ENCODE results near the gene PDCD7.
"Not testable (repeated sequence)": the region's sequence is repeated elsewhere in the genome, so short reads cannot be mapped to it uniquely, and the experiment has no call there.

PDCD7 gene

GRCh38 chr15:65089206-65089824 lies 44.3 kb downstream of the PDCD7 start:
- no peak for DNase-seq

DNA sequence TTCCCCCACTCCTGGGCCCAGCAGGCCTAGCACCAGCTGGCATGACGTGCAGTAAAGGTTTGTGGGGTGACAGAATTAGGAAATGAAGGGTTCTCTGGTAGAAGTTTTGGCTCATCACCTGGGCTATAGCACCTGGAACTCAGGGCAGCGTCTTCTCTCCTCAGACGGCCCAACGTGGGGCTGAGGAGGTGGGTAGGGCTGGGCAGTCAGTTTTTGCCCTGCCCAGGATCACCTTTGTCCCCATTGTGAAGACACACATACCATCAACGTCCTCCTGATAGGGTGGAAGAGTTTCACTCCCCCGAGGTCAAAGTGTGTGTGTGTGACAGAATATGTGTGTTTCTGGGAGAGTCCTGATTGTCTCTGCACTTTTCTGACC lies 45.0 kb downstream of the PDCD7 start:
- DNase-seq: no peak

DNA sequence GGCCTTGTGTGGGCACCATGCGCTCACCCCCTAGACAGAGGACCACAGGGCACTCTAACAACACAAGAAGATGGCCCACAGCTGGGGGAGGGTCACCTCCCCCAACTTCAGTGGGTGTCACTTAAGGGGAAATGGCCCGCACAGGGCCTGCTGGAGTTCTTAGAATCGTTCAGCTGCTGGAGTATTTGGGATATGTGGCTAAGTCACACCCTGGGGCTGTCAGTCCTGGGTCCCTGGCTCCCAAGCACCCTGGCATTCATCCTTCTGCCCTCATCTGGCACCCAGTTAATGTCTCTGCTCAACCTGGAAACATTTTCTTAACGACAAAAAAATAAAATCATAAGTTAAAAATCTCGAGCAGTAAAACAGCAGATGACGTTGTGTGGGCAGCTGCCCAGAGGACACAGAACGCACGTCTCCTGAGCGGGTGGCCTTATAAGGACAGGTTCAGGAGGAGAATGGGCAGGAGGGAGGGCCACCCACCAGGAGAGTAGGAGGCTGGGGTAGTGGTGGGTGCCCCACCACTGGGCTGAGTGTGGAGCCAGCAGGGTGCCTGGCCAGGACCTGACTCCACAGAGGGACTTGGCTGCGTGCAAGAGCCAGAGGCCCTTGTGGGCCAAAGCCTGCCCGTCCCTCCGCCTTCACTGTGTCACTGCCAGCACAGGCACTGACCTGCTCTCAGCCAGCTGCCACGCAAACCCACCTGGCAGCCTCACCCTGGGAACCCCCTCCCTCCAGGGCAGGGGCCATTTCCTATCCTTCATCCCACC lies 45.5 kb downstream of the PDCD7 start:
- DNase-seq: no peak

- no peak for DNase-seq
These were observed 46.2 kb downstream of the PDCD7 start for GRCh38 chr15:65087411-65087810.

DNA sequence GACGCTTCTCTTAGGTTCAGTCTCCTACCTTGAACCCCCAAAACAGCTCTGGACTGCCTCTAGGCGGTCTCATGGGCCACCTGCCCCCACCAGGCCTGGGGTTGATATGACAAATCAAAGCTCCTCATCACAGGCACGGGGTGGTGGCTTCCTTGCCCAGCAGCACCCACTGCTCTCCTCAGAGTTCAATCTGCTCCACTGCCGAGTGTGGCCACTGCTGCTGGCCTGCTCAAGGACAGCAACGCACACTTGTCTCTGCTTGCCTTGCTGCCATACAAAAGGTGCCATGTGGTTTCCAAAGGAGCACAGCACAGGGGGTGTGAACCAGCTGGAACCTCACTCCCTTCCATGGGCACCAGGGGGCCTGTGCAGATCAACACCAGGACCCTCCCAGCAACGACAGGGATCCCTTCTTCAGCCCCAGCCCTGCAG lies 46.9 kb downstream of the PDCD7 start:
- DNase-seq: no peak

GRCh38 chr15:65085990-65086679 lies 47.5 kb downstream of the PDCD7 start:
- no peak for DNase-seq

GRCh38 chr15:65085207-65085753 lies 48.3 kb downstream of the PDCD7 start:
- no peak for DNase-seq

DNA sequence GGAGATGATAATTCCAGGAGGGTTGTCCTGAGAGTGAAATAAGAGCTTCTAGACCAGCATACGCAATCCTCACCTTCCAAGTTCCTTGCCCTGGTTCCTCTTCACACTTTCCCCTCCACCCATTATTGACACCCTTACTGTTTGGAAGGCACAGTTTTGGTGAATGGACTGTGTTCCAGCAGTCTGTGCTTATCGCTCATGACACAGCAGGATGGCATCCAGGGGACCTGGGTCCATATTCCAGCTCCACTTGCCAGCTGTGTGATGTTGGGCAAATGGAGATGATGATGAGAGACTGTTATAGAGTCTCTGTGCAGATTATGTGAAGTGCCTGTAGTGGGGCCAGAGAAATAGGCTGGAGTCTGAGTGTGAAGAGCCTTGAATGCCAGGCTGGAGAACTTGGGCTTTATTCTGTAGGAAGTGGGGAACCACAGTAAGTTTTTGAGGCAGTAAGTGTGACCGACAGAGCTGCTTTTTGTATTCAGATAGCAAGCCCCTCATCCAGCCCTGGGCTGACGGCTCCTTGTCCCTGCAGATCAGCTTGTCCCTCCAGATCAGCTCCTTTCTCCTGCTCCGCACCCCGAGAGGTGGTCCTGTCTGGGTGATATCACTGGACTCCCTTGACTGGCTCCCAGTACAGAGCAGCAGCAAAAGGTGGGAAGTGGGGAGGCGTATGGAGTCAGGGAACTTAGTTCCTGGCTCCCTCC lies 49.0 kb downstream of the PDCD7 start:
- DNase-seq: no peak

- no peak for DNase-seq
These were observed 50.3 kb downstream of the PDCD7 start for GRCh38 chr15:65083262-65083701.

DNA sequence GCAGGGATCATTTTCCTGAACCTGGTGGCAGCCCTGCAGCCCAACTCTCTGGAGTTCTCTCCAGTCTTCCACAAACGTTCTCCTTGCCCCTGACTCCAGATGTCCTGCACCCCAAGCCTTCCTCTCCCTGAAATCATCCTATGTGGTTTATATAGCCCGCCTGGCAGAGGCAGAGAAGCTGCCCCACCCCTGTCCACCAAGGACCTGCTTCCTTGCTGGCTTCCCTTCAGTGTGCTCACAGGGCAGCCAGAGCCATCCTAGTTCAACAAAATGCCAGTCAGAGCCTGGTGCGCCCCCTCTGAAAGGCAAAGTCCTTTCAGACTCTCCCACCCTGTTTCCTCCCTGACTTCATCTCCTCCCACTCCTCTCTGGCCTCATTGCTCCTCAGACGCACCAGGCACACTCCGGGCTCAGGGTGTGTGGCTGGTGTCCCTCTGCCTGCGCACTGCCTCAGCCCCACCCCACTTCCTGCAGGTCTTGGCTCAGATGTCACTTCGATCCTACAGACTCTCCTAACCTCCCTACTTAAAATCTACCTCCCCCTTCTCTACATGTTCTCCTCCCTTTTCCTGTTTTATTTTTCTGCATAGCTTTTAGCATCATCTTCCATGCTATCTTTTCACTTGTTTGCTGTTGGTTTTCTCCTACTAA lies 51.2 kb downstream of the PDCD7 start:
- DNase-seq: no peak

DNA sequence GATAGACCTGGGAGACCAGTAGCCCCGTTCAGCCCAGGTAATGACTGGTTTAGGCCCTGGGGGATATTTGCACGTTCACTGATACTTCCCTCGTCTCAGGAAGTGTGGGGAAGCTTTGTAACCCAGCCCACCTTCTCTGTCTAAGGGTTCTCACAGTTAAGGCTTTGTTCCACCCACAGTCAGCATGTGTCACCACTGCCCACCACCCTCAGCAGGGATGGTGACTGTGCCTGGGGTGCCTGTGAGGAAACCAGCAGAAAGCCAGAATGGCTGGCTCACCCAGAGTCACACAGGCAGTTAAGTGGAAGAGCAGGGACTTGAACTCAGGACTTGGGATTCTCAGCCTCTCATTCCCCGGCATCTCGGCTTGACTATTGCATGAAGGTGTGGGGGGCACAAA lies 51.9 kb downstream of the PDCD7 start:
- no peak for DNase-seq

DNA sequence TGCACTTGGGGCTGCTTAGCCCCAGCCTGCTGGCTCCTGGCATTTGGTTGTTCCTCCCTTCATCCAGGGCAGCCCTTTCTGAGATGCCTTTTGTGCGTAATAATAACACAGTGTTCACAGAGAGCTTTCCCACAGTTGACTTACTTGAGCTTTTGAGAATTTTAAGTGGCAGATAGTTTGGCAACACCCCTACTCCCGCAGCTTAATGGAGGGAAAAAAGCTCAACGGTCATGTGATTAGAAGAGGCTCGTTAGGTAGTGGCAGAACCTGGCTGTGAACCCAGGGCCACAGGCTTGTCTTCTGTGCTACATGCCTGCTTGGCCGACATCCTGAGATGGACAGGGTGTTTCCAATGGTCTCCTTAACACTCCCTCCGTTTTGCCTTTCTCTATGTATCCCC lies 52.3 kb downstream of the PDCD7 start:
- DNase-seq: no peak

GRCh38 chr15:65079580-65079979 lies 54.0 kb downstream of the PDCD7 start:
- DNase-seq: no peak

DNA sequence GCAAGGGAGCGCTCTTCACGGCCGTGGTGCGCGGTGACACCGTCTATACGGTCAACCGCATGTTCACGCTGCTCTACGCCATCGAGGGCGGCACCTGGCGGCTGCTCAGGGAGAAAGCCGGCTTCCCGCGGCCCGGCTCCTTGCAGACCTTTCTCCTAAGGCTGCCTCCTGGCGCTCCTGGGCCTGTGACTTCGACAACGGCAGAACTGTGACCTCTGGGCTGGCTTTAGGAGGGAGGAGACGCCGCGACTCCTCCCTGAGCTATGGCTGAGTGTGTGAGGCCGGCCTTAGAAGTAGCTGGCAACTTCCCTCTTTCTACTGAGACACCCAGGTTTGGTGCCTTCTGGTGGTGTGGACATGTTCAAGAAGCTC lies 55.6 kb downstream of the PDCD7 start:
- peak; percentile 21 to 34 for DNase-seq

DNA sequence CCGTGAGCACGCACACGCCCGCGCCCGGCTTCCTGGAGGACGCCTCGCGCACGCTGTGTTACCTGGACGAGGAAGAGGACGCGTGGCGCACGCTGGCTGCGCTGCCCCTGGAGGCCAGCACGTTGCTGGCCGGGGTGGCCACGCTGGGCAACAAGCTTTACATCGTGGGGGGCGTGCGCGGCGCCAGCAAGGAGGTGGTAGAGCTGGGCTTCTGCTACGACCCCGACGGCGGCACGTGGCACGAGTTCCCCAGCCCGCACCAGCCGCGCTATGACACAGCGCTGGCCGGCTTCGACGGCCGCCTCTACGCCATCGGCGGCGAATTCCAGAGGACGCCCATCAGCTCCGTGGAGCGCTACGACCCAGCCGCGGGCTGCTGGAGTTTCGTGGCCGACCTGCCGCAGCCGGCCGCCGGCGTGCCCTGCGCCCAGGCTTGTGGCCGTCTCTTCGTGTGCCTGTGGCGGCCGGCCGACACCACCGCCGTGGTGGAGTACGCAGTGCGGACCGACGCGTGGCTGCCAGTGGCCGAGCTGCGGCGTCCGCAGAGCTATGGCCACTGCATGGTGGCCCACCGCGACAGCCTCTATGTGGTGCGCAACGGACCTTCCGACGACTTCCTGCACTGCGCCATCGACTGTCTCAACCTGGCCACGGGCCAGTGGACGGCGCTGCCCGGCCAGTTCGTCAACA lies 56.2 kb downstream of the PDCD7 start:
- DNase-seq: no peak

- no peak for DNase-seq
These were observed 56.9 kb downstream of the PDCD7 start, which contains the start of gene KBTBD13 for GRCh38 chr15:65076486-65077290. Gene KBTBD13, plus strand, starts transcription at chr15:65076746. Its CDS starts 70 bp downstream, at chr15:65076816.

- DNase-seq: not testable (repeated sequence)
These were observed 57.8 kb downstream of the PDCD7 start for GRCh38 chr15:65075607-65076395.

- not testable (repeated sequence) for DNase-seq
These were observed 58.7 kb downstream of the PDCD7 start for GRCh38 chr15:65074946-65075345.

DNA sequence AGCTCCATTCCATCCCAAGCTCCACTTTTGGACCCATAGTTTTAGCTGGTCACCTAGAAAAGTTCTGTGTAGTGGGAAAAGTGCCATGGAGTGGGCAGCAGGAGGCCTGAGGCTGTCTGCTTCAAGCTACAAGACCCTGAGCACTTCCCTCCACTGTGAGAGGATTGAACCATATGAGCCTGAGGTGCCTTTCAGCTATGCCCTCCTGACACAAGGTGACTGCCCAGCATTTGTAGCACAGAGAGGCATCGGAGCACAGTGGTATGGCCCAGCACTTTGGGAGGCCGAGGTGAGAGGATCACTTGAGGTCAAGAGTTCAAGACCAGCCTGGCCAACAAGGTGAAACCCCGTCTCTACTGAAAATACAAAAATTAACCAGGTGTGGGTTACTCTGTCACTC lies 61.0 kb downstream of the PDCD7 start:
- no peak for DNase-seq

DNA sequence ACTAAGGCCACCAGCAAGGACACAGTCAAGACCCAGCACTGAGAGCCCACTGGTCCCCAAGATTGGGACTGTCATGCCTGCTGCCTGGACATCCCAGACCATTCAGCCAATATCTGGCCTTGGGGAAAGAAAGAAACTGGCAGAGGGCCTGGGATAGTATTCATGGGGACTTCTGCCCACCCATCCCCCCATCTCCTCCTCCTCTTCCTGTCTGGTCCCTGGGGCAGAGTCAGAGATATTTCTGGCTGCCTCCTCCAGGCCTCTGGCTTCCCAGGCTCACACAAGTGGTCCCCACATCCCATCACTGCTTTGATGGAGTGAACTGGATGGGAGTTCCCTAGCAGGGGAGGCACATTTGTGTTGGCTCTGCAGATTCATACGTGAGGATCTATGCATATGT lies 61.6 kb downstream of the PDCD7 start:
- DNase-seq: no peak

Measured in CD4-positive, alpha-beta T cell treated with Interleukin-4 for 1 hour (primary cell).